ENCODE data around the gene NSUN2.

DNA sequence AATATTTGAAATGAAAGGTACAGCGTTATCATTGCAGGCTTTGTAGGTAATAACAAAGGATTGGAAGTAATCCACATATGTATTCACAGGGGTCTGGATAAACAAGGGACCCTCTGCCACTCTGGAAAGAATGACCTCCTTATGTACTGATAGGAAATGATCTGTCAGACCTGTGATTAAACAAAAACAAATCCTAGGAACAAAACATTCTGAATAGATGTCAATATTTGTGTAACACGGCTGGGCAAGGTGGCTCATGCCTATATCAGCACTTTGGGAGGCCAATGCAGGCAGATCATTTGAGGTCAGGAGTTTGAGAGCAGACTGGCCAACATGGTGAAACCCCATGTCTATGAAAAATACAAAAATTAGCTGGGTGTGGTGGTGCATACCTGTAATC, 42.3 kb downstream of the NSUN2 start:
- TF ChIP-seq, protein P1, sequence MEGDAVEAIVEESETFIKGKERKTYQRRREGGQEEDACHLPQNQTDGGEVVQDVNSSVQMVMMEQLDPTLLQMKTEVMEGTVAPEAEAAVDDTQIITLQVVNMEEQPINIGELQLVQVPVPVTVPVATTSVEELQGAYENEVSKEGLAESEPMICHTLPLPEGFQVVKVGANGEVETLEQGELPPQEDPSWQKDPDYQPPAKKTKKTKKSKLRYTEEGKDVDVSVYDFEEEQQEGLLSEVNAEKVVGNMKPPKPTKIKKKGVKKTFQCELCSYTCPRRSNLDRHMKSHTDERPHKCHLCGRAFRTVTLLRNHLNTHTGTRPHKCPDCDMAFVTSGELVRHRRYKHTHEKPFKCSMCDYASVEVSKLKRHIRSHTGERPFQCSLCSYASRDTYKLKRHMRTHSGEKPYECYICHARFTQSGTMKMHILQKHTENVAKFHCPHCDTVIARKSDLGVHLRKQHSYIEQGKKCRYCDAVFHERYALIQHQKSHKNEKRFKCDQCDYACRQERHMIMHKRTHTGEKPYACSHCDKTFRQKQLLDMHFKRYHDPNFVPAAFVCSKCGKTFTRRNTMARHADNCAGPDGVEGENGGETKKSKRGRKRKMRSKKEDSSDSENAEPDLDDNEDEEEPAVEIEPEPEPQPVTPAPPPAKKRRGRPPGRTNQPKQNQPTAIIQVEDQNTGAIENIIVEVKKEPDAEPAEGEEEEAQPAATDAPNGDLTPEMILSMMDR (IDR thresholded peaks at IDR 0.05; ENCODE audit: low read length), result no peak
- no peak for TF ChIP-seq EZH2phosphoT487 (IDR thresholded peaks at IDR 0.05; ENCODE audit: low read length)
